Activated CD8-positive, alpha-beta memory T cell treated with anti-CD3 and anti-CD28 coated beads, Interleukin-2, amount 10 ng/mL, durations not matched to agents 7 days and 5 days (primary cell): ENCODE measurements around the gene ZBTB8B. TPM values are rescaled to one million over a fixed set of nuclear protein-coding genes. Genes with fewer than 3 reads are reported as not detected.
A peak's percentile ranks its signal among the peaks of the same experiment; 100 is the strongest.

Source experiments
- ATAC-seq: fragments of 150-1000 bp; cut with Tn5 transposase; one replicate; pipeline ENCODE4 v1.10.0; 2021; ENCODE audit warnings: moderate library complexity
- CTCF ChIA-PET: fragments of 350-600 bp; sonication (Branson Sonifier 250); formaldehyde crosslinking; loops from one replicate; lab custom pipeline; 2021; ENCODE audit warnings: antibody characterized with exemption; lab: Charles Lee
- DNase-seq: peaks from one replicate; pipeline ENCODE4 v3.0.0-alpha.2; 2020
- H3K27ac Mint-ChIP-seq: one replicate; pipeline ENCODE4 v1.8.0; 2021; ENCODE audit warnings: mild to moderate bottlenecking, mixed read lengths
- H3K27me3 Mint-ChIP-seq: one replicate; pipeline ENCODE4 v1.8.0; 2021; ENCODE audit warnings: mixed read lengths
- H3K36me3 Mint-ChIP-seq: one replicate; pipeline ENCODE4 v1.8.0; 2021; ENCODE audit warnings: mild to moderate bottlenecking, mixed read lengths
- H3K4me1 Mint-ChIP-seq: one replicate; pipeline ENCODE4 v1.8.0; 2021; ENCODE audit warnings: mixed read lengths
- H3K4me3 Mint-ChIP-seq: one replicate; pipeline ENCODE4 v1.8.0; 2021; ENCODE audit warnings: mild to moderate bottlenecking, moderate library complexity, mixed read lengths
- H3K9me3 Mint-ChIP-seq: one replicate; pipeline ENCODE4 v1.8.0; 2022; ENCODE audit warnings: low read depth, mixed read lengths
- total RNA-seq, 2 experiments: library from RNA; stranded (reverse); gene quantifications; one replicate each; pipeline ENCODE4 v1.2.3, GENCODE V29; 2021

ZBTB8B gene
- total RNA-seq, 2 experiments from 2014 or later, result not detected

GRCh38 chr1:32500387-32501209 lies 35.7 kb downstream of the ZBTB8B start:
- peak; percentile 75 for ATAC-seq
- H3K4me3 Mint-ChIP-seq, result peak overlapping the region; percentile 77
- H3K27ac Mint-ChIP-seq, result peak overlapping the region; percentile 24
- CTCF ChIA-PET, result interaction anchor here (0.6 to 1.7 kb wide), 2 partner anchors 20 to 30 kb away, joined by 3 to 5 read pairs; no protein-coding TSS in a partner anchor
- no peaks in the 10 kb centered on the region for H3K9me3 Mint-ChIP-seq
- H3K36me3 Mint-ChIP-seq, result no peaks in the 10 kb centered on the region
- H3K4me1 Mint-ChIP-seq, result peaks cover 8% of the 10 kb centered on the region
- DNase-seq, result no peak
- H3K27me3 Mint-ChIP-seq, result peaks cover 60% of the 10 kb centered on the region

GRCh38 chr1:32501865-32502264 lies 37.0 kb downstream of the ZBTB8B start:
- H3K9me3 Mint-ChIP-seq, result no peaks in the 10 kb centered on the region
- DNase-seq (no peak), ATAC-seq (no peak)
- H3K36me3 Mint-ChIP-seq, result no peaks in the 10 kb centered on the region
- H3K4me3 Mint-ChIP-seq, result peak overlapping the region; percentile 13
- peaks cover 59% of the 10 kb centered on the region for H3K27me3 Mint-ChIP-seq
- H3K27ac Mint-ChIP-seq, result no peak overlapping the region
- CTCF ChIA-PET, result interaction anchor here (1.0 kb wide), 1 partner anchor 19 kb away, joined by 3 read pairs; no protein-coding TSS in a partner anchor
- H3K4me1 Mint-ChIP-seq, result peaks cover 8% of the 10 kb centered on the region

- no peaks in the 10 kb centered on the region for H3K36me3 Mint-ChIP-seq
- H3K27me3 Mint-ChIP-seq, result peaks cover 58% of the 10 kb centered on the region
- CTCF ChIA-PET, result interaction anchor here (0.6 kb wide), 1 partner anchor 26 kb away, joined by 3 read pairs; no protein-coding TSS in a partner anchor
- H3K4me1 Mint-ChIP-seq, result peaks cover 8% of the 10 kb centered on the region
- no peak for ATAC-seq
- no peak for DNase-seq
- H3K4me3 Mint-ChIP-seq, result no peak overlapping the region
- no peaks in the 10 kb centered on the region for H3K9me3 Mint-ChIP-seq
- H3K27ac Mint-ChIP-seq, result no peak overlapping the region
Measured at GRCh38 chr1:32503153-32503552, 38.3 kb downstream of the ZBTB8B start.

GRCh38 chr1:32507021-32507420 lies 42.1 kb downstream of the ZBTB8B start:
- CTCF ChIA-PET, result interaction anchor here (0.7 to 1.6 kb wide), 2 partner anchors 13 to 1316 kb away, joined by 3 to 7 read pairs; no protein-coding TSS in a partner anchor
- H3K27me3 Mint-ChIP-seq, result peaks cover 37% of the 10 kb centered on the region
- no peaks in the 10 kb centered on the region for H3K36me3 Mint-ChIP-seq
- no peaks in the 10 kb centered on the region for H3K4me1 Mint-ChIP-seq
- DNase-seq (no peak), ATAC-seq (no peak)
- H3K9me3 Mint-ChIP-seq, result no peaks in the 10 kb centered on the region
- no peak overlapping the region for H3K4me3 Mint-ChIP-seq
- no peak overlapping the region for H3K27ac Mint-ChIP-seq

- Mint-ChIP-seq H3K4me3 (no peak overlapping the region), H3K27me3 (peaks cover 37% of the 10 kb centered on the region), H3K36me3 (no peaks in the 10 kb centered on the region), H3K4me1 (no peaks in the 10 kb centered on the region), H3K9me3 (no peaks in the 10 kb centered on the region), H3K27ac (no peak overlapping the region)
- DNase-seq (no peak), ATAC-seq (no peak)
- CTCF ChIA-PET, result no interaction called here
Measured at GRCh38 chr1:32508761-32509160, 43.9 kb downstream of the ZBTB8B start.

GRCh38 chr1:32509939-32510338 lies 45.1 kb downstream of the ZBTB8B start:
- no peak for ATAC-seq
- CTCF ChIA-PET, result interaction anchor here (0.7 kb wide), 1 partner anchor 11 kb away, joined by 3 read pairs; no protein-coding TSS in a partner anchor

More at GRCh38 chr1:32509939-32510338, 45.1 kb downstream of the ZBTB8B start:
- Mint-ChIP-seq H3K4me3 (no peak overlapping the region), H3K9me3 (no peaks in the 10 kb centered on the region), H3K36me3 (no peaks in the 10 kb centered on the region), H3K27ac (no peak overlapping the region), H3K4me1 (no peaks in the 10 kb centered on the region), H3K27me3 (peaks cover 39% of the 10 kb centered on the region)
- DNase-seq, result no peak

Other genes with a start within 250 kb of the ZBTB8B start
- gene TMEM234, start 242.7 kb upstream of the ZBTB8B start, total RNA-seq, result 10 to 100 TPM; 11.7 to 12.3 TPM
- 100 to 1,000 TPM; 162 to 227 TPM for gene EIF3I, start 242.7 kb upstream of the ZBTB8B start, total RNA-seq
- gene FAM167B, start 217.8 kb upstream of the ZBTB8B start, total RNA-seq, result 1 to 10 TPM in 1 of 2 experiments, under 1 TPM in 1; 0.80 to 1.2 TPM
- 100 to 1,000 TPM; 441 to 481 TPM for gene LCK, start 213.8 kb upstream of the ZBTB8B start, total RNA-seq
- gene HDAC1, start 173.0 kb upstream of the ZBTB8B start, total RNA-seq, result 100 to 1,000 TPM; 183 to 189 TPM
- gene MARCKSL1, start 128.8 kb upstream of the ZBTB8B start, total RNA-seq, result 10 to 100 TPM; 11.2 to 11.8 TPM
- gene FAM229A, start 102.6 kb upstream of the ZBTB8B start, total RNA-seq, result 1 to 10 TPM; 4.1 to 5.4 TPM
- gene TSSK3, start 102.5 kb upstream of the ZBTB8B start, total RNA-seq, result under 1 TPM; 0.70 TPM
- 10 to 100 TPM; 39.8 to 43.3 TPM for gene BSDC1, start 70.6 kb upstream of the ZBTB8B start, total RNA-seq
- gene ZBTB8A, start 74.4 kb downstream of the ZBTB8B start, total RNA-seq, result under 1 TPM in 1 of 2 experiments, not detected in 1; 0.23 TPM
- gene ZBTB8OS, start 185.5 kb downstream of the ZBTB8B start, total RNA-seq, result 10 to 100 TPM; 70.5 to 75.8 TPM
- 100 to 1,000 TPM; 284 to 336 TPM for gene RBBP4, start 186.1 kb downstream of the ZBTB8B start, total RNA-seq
- not detected for gene SYNC, start 237.7 kb downstream of the ZBTB8B start, total RNA-seq